PFSK-1 (cell line): ENCODE measurements around the gene KCNK17.

Experiments
- POLR2AphosphoS5 ChIP-seq: IDR thresholded peaks from 2 replicates; pipeline ENCODE4 v1.6.1; 2012; ENCODE audit warnings: low read depth, mild to moderate bottlenecking, control low read depth, low read length, moderate library complexity
- REST ChIP-seq, 2 experiments: IDR thresholded peaks; 2 replicates each; pipeline versions ENCODE4 v1.6.1 to v1.8.0; 2011 to 2012; ENCODE audit warnings: low read depth in 2 of 2, low read length in 2 of 2, control low read depth in 1 of 2, inconsistent platforms in 1 of 2, mild to moderate bottlenecking in 1 of 2, moderate library complexity in 1 of 2; ENCODE audit not compliant: insufficient read depth in 1 of 2
- SIN3A ChIP-seq: IDR thresholded peaks from 2 replicates; pipeline ENCODE4 v1.6.1; 2012; ENCODE audit warnings: mild to moderate bottlenecking, low read length, moderate library complexity, borderline replicate concordance; ENCODE audit not compliant: insufficient read depth
- TAF1 ChIP-seq: IDR thresholded peaks from 2 replicates; pipeline ENCODE4 v1.6.1; 2012; ENCODE audit warnings: low read length, control low read depth, borderline replicate concordance; ENCODE audit not compliant: insufficient read depth

GRCh38 chr6:39343396-39343870 lies 29.2 kb upstream of the KCNK17 start:
- TF ChIP-seq POLR2AphosphoS5 (no peak), REST (IDR thresholded peaks at IDR 0.05; ENCODE audit: insufficient read depth in 1 of 2, low read depth in 2 of 2, low read length in 2 of 2) (no peak), TAF1 (no peak), SIN3A (no peak)
